Stomach (tissue), 4 donors: ENCODE measurements around the gene IRAK3.
A peak's percentile ranks its signal among the peaks of the same experiment; 100 is the strongest.

Source experiments
- CTCF ChIP-seq, 7 experiments: fragments of 450-650 bp in 4 of 7; fragments of 200-600 bp in 3 of 7; sonication (generic) in 3 of 7; IDR thresholded peaks; one replicate each; pipeline ENCODE4 v1.5.1; 2016 to 2019; ENCODE audit warnings: antibody characterized with exemption in 7 of 7, control low read depth in 2 of 7, mild to moderate bottlenecking in 1 of 7
- POLR2A ChIP-seq, 4 donors: fragments of 450-650 bp; IDR thresholded peaks; one replicate each; pipeline ENCODE4 v1.6.1; 2016; ENCODE audit warnings: antibody characterized with exemption in 4 of 4, control low read depth in 2 of 4, mild to moderate bottlenecking in 1 of 4, moderate library complexity in 1 of 4
- POLR2AphosphoS5 ChIP-seq, 3 donors: sonication (generic); formaldehyde crosslinking; IDR thresholded peaks; one replicate each; pipeline ENCODE4 v1.6.1; 2016; ENCODE audit warnings: antibody characterized with exemption in 3 of 3

GRCh38 chr12:66149702-66150398, 39.2 kb upstream of the IRAK3 start:
- TF ChIP-seq CTCF (IDR thresholded peaks at IDR 0.05) = peak in 1 of 7 experiments; percentile 14
- TF ChIP-seq POLR2AphosphoS5 (IDR thresholded peaks at IDR 0.05) = peak in 2 of 3 donors; percentile 6 to 34
- no peak for TF ChIP-seq POLR2A (IDR thresholded peaks at IDR 0.05)
